Measurements from ENCODE around the gene LCLAT1.

DNA sequence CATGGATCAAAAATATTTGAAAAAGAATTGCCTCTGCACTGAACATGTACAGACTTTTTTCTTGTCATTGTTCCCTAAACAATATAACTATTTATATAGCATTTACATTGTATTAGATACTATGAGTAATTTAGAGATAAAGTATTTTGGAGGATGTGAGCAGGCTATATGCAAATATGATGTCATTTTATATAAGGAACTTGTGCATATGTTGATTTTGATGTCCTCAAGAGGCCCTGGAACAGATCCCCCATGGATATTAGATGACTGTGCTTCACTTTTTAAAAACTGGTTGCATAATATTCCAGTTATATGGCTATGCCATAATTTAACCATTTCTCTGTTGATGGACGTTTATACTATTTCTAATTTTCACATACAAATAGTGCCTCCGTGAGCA lies 16.5 kb downstream of the LCLAT1 start:
- TF ChIP-seq, protein P1, sequence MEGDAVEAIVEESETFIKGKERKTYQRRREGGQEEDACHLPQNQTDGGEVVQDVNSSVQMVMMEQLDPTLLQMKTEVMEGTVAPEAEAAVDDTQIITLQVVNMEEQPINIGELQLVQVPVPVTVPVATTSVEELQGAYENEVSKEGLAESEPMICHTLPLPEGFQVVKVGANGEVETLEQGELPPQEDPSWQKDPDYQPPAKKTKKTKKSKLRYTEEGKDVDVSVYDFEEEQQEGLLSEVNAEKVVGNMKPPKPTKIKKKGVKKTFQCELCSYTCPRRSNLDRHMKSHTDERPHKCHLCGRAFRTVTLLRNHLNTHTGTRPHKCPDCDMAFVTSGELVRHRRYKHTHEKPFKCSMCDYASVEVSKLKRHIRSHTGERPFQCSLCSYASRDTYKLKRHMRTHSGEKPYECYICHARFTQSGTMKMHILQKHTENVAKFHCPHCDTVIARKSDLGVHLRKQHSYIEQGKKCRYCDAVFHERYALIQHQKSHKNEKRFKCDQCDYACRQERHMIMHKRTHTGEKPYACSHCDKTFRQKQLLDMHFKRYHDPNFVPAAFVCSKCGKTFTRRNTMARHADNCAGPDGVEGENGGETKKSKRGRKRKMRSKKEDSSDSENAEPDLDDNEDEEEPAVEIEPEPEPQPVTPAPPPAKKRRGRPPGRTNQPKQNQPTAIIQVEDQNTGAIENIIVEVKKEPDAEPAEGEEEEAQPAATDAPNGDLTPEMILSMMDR (conservative IDR thresholded peaks at IDR 0.05; ENCODE audit: low read length), result no peak
- TF ChIP-seq EZH2phosphoT487 (IDR thresholded peaks at IDR 0.05; ENCODE audit: borderline replicate concordance), result no peak

Data from Loucy (cell line).